GM19043 (cell line): Measurements from ENCODE around the gene NOTUM.
"Not testable (repeated sequence)": the region's sequence is repeated elsewhere in the genome, so short reads cannot be mapped to it uniquely, and the experiment has no call there.

ENCODE experiments used
- ATAC-seq: cut with Tn5 transposase; IDR thresholded peaks from one replicate; pipeline ENCODE4 v1.9.1; 2021; ENCODE audit warnings: low read depth; ENCODE audit not compliant: unreplicated experiment

Gene NOTUM

DNA sequence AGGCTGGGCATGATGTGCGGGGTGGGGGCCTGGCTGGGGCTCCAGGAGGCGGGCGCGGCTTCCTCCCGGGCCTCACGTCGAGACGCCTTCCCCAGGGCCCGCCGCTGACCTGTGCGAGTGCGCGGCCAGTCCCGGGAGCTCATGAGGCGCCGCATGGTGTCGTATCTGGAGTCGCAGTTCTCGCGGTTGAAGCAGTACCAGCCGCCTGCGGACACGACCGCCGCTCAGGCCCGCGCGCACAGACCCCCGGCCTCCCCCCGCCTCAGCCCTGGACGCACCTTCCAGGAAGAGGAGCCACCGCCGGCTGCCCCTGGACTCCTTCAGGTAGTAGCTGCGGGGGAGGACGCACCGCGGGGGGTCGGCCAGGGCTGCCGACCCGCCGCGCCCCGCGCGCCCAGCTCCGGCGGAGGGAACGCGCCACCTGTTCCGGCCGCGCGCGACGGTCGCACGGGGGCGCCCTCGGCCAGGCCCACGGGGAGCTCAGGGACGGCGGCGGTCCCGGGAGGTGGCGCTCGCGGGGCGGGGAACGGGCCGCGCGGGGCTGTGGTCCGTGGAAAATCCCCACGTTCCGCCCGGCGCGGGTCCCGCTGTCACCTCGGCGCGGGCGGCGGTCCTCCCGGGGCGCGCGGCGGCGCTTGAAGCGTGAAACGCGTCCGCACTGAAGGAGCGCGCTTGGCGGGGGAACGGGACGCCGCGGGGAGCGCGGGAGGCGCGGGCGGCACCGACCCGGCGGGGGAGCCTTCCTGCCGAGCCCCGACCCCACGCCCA is 1.4 kb downstream of the NOTUM start:
- ATAC-seq, result no peak

DNA sequence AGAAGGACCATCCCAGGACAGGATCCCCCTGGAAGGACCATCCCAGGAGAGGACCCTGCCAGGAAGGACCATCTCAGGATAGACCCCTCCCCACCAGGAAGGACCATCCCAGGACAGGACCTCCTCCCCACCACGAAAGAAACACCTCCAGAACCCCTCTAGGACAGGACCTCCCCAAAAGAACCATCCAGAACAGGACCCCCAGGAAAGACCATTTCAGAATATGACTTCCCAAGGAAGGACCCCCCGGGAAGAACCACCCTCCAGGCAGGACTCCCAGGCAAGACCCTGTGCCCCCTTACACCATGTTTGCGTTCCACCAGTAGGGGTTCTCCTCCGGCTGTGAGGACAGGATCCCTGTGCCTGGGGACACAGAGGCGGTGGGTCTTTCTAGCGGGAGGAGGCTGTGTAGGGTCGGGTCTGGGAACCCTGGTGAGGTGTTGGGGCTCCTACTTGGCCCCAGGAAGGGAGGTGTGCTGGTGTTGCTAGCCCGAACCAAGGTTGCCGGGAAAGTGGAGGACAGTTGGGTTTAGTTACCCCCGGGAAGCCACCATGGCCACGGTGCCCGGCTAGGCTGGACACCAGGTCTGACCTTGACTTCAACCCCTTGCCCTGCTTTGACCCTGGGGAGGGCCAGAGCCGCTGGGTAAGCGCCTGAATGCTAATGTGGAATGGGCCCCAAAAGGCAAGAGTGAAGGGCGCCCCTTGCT is 2.2 kb downstream of the NOTUM start:
- no peak for ATAC-seq

DNA sequence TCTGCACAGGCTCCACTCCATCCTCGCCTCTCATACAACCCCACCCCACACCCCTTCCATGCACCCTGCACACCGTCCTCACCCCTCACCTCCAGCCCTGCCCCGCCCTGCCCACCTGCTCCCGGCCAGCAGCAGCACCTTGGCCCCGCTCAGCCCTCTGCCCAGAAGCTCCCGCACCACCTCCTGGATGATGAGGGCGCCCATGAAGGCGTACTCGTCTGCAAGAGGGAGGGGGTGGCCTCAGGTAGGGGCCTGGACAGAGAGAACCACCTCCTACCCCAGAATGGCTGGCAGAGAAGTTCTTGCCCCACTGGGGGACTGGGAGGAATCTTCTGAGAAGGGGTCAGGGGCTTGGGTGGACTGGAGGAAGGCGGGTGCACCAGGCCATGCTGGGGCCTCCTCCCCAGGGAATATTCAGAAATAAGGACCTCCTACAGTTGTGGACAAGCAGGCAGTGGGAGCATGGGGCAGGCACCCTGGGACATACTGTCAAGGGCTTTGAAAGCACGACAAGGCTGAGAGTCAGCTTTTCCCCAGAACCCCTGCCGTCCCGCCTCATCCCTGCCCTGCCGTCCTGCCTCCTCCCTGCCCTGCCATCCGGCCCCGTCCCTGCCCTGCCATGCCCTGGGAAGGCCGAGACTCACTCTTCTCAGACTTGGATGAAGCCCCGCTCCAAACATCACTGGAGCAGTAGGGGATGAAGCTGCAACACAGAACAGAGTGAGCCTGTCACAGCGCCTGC is 3.1 kb downstream of the NOTUM start:
- ATAC-seq, result no peak

DNA sequence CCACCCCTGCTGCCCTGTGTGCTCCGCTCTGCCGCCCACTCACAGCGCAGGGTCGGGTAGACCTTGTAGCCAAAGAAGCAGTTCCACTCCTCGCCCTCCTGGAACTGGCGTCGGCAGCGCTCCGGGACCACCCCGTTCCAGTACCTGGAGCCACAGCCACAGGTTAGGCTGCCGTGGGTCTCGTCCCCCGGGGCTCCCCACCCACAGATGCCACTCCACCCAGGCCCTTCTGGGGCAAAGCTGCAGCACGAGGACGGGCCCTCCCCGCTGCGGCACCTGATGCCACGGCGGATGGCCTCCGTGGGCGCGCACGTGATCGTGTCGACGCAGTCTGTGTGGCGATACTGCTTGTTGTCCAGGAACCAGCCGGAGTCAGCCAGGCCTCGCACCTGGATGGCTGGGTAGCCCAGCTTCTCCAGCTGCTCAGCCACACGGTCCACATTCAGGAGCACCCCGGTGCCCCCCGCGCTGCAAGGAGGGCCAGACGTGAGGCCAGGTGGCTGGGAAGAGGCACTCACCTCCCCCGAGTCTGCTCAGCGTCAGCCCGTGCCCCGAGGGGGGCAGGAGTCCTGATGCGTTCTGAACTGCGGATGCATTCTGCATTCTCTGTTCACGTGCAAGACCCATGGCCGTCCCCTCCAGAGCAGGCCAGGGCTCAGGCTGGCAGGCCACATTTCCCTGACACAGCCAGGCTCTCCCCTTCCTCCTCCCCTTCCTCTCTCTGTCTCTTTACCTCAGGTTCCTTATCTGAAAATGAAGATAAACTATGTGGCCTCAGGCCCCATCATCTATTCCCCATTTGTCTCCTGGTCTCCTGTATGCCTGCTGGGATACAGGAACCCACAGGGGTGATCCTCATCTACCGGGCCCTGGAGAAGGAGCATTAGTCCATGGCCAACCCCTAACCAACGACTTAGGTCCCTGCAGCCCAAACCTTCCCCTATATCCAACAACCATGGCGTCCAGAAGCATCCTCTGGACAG is 4.1 kb downstream of the NOTUM start:
- ATAC-seq, result no peak

DNA sequence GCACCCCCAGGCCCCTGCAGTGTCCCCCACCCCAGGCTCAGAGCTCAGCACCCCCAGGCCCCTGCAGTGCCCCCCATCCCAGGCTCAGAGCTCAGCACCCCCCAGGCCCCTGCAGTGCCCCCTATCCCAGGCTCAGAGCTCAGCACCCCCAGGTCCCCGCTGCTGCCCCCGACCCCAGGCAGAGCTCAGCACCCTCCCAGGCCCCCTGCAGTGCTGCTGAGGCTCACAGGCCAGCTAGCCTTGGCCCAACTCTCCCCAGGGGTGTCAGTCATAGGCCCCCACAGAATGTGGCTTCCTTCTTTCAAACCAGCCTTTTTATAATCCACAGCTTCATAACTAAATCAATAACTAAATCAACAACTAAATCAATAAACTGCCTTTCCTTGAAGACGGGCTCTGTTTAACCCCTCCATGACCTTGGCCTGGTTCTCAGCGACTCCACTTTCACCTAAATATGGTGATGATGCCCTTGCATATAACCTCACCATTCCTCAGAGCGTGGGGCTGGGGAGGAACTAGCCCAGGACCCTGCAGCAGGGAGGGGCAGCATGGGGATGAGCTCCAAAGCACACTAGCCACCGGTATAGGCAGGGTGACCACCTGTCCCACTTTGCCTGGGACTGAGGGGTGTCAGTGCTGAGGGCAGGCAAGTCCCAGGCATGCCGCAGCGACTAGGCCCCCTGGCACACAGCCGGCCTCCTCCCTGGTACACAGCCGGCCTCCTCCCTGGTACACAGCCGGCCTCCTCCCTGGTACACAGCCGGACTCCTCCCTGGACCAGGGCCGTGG is 5.0 kb downstream of the NOTUM start:
- no peak for ATAC-seq

DNA sequence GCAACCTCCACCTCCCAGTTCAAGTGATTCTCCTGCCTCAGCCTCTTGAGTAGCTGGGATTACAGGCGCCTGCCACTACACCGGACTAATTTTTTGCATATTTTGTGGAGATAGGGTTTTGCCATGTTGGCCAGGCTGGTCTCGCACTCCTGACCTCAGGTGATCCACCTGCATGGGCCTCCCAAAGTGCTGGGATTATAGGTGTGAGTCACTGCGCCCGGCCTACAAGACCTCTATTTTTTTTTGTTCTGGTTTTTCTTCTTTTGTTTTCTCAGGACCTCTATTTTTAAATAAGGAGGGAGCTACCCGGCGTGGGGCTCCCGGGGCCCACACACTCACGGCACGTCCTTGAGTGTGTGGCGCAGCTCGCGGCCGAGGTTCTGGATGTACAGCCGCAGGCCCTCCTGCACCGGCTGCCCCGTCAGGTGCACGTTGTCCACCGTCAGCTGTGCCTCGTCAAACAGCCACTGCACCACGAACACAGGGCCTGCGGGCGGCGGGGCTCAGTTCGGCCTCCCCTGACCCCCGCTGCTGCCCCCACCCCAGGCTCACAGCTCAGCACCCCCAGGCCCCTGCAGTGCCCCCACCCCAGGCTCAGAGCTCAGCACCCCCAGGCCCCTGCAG is 5.8 kb downstream of the NOTUM start:
- no peak for ATAC-seq

DNA sequence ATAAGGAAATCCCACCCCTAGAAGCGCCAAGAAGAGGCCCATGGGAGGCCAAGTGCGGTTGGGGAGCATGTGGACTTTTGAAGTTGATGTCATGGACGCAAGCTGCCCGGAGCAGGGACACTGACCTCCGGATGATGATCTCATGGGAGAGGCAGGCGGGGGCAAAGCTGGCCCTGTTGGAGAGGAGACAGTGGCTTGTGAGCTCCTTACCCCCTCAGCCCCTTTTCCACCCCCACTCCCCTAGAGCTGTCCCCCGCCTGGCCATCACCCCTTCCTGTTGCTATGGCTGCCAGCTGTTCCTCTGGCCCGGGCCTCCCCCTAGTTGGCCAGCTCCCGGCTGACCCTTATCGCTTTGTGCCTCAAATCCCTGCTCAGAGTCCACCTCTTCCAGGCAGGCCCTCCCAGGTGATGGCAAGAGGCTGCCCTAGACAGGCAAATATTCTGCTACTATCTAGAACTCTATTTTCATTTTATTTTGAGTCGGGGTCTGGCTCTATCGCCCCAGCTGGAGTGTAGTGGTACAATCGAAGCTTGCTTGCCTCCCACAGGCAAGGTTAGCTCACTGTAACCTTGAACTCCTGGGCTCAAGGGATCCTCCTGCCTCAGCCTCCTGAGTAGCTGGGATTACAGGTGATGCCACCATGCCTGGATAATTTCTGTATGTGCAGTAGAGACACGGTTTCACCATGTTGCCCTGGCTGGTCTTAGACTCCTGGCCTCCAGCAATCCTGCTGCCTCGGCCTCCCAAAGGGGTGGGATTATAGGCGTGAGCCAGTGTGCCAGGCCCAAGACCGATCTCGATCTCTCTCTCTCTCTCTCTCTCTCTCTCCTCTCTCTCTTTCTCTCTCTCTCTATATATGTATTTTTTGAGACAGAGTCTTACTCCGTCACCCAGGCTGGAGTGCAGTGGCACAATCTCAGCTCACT is 6.6 kb downstream of the NOTUM start:
- ATAC-seq, result no peak

DNA sequence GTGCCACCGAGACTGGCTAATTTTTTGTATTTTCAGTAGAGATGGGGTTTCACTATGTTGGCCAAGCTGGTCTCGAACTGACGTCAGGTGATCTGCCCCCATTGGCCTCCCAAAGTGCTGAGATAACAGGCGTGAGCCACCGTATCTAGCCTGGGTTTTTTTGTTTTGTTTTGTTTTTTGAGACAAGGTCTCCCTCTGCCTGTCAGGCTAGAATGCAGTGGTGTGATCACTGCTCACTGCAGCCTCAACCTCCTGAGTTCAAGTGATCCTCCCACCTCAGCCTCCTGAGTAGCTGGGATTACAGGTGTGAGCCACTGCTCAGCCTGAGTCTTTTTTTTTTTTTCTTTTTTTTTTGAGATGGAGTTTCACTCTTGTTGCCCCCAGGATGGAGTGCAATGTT is 7.5 kb downstream of the NOTUM start:
- ATAC-seq, result not testable (repeated sequence)

DNA sequence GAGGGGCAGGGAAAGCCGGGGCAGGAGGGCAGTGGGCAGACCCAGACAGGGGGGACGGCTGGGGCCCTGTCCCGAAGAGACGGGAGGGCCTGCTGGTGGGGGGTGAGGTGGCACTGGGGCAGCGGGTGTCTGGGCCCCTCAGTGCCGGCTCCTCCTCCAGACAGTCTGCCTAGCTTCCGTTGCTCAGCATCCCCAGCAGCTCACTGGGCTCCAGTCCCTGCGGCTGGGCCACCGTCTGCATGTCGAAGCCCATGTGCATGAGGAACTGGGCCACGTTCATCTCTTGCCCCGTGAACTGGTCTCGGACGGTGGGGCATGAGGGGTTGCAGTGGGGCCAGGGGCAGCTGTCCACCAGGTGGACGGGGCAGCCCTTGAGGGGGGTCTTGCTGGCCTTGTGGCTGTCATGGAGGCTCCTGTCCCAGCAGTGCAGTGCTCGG is 8.2 kb downstream of the NOTUM start:
- no peak for ATAC-seq

DNA sequence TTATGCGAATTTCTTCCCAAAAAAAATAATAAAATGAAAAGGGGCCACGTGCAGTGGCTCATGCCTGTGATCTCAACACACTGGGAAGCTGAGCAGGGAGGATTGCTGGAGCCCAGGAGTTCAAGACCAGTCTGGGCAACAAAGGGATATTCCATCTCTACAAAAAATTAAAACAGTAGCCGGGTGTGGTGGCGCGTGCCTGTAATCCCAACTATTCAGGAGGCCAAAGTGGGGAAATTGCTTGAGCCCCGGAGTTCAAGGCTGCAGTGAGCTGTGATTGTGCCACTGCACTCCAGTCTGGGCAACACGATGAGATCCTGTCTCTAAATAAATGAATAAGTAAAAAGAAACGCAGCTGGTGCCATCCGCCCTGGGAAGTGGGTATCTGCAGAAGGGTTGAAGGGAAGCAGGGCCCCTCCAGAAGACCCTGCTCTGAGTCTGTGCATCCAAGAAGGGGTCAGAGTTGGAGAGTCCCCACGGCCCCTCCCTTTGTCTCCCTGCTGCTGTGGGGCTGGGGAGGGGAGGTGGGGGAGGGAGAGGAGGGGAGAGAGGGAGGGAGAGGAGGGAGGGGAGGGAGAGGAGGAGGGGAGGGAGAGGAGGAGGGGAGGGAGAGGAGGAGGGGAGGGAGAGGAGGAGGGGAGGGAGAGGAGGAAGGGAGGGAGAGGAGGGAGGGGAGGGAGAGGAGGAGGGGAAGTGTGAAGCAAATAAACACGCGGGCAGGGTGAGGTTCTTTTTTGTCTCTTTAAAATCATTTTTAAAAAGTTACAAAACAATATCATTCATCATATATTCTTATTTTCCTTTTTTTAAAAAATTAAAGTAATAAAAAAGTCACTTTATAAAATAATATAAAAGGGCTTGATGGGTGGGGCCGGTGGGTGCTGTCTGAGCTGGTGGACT is 9.0 kb downstream of the NOTUM start:
- ATAC-seq, result no peak

DNA sequence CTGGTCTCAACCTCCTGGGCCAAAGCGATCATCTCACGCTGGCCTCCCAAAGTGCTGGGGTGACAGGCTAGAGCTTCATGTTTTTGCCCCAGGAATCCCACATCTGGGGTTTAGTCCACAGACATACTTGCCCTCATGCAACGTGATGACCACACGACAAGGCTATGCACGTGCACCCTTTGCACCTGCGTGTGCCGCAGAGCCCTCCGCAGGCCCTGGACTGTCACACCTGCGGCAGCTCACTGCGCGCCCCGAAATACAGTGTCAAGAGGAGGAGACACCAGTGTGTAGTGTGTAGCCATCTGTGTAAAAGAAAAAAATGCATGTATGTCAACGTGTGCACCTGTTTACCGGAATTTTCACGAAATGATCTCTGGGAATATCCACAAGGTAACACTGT is 10.5 kb downstream of the NOTUM start:
- no peak for ATAC-seq

DNA sequence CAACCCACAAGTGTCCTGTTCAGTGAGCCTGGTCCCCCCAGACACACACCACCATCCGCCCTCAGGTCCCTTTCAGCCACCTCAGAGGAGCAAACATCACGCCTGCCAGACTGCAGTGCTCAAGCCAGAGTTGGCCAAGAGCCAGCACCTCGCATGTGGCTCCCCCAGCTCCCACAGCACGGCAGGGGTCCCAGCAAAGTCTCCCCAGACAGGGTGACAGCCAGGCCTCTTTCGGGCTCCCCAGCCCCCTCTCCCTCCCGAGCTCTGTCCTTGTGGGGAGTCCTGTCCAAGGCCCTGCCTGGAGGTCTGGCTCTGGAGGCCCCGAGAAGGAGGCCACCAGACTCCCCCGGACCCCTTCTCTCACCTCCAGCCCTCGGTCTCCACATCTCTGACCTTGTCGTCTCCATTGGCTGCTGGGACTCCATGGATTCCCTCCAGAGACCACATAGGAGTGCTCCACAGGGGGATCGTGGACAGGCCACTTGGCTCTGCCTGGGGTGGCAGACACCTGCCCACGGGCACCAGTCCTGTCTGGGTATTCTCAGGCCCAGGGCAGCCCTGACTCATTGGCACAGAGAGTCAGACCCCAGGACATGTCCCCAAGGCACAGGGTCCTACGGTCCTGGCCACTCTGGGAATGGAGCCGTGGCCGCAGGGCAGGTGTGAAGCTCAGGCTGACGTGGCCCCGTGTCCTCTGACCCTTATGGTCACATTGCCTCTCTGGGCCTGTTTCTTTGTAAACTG is 12.2 kb downstream of the NOTUM start:
- no peak for ATAC-seq

DNA sequence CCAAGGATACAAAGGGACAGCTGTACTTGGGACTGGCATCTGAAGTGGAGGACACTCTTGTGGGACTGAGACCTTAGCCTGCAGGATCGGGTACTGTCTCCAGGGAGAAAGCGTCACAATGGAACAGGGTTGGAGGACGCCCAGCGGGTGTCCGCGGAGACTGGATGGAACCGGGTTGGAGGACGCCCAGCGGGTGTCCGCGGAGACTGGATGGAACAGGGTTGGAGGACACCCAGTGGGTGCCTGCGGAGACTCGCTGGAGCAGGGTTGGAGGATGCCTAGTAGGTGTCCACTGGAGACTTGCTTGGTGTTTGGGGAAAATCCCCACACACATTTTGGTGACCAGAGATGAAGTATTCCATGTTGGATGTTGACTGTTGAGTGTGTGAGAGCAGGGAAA is 13.8 kb downstream of the NOTUM start, which contains the start of gene MYADML2:
TSS of gene MYADML2 (minus strand) at position 45 of the 400 bp plus-strand sequence. CDS start 5,492 bp downstream, outside the sequence.
- ATAC-seq, result no peak

DNA sequence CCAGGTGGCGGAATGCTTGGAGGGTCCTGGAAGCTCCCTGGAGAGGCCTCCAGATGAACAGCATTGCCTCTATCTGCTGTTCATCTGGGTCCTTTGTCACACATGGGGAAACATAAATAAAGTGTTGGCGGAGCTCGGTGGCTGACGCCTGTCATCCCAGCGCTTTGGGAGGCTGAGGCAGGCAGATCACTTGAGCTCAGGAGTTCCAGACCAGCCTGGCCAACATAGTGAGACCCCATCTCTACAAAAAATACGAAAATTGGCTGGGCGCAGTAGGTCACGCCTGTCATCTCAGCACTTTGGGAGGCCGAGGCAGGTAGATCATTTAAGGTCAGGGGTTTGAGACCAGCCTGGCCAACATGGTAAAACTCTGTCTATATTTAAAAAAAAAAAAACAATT is 16.1 kb downstream of the NOTUM start:
- no peak for ATAC-seq

DNA sequence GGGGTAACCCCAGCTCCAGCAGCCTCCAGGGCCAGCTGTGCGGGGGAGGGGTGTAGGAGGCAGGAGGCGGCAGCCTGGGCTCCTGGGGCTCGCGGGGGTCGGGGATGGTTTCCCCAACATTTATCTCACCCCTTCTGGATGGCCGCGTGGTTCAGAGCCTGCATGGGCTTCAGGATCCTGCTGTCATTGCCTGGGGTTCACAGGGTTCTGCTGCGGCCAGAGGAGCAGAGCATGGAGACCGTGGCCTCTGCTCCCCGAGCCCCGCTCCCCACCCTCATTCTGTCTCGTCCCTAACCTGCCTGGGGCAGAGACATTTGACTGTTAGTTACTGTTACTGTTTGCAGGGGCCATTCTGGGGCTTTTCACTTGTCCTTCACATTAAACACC is 18.8 kb downstream of the NOTUM start:
- no peak for ATAC-seq

DNA sequence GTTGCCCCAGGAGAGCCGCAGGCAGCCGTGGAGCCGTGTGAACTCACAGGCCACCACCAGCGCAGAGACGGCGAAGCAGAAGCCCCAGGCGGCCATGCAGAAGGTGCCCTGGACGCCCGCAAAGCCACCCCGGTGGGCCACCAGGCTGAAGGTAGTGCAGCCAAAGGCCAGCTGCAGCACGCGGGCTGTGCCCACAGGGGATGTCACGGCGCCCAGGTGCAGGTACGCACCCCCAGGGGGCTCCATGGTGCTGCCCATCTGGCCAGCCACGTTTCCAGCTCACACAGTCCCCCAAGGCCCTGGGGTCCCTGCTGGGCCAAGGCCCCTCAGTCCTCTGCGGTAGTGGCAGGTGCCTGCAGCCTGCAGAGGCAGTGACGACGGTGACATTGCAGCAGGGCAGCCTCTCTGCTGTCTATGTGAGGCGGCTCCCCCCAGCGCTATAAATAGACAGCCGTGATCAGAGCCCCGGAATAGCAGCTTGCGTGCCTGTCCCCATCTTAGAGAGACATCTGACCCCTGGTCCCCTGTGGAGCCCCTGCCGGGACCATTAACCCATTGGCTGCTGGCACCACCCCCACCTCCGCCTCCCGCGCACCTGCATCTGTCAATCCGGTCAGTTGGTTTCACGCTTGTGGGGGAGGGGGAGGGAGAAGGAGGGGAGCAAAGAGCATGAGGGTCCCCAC is 19.4 kb downstream of the NOTUM start:
- no peak for ATAC-seq
